GM12892 (cell line): ENCODE data around the gene UGT3A2.
"Not testable (repeated sequence)": the region's sequence is repeated elsewhere in the genome, so short reads cannot be mapped to it uniquely, and the experiment has no call there.

Source experiments
- DNase-seq: peaks from one replicate; pipeline ENCODE4 v3.0.0; 2011; ENCODE audit not compliant: insufficient read length
- FAIRE-seq: peaks from 2 replicates; lab custom pipeline; 2011; peaks lifted over from hg19 to GRCh38; lab: Jason Lieb, UNC
- POLR2A ChIP-seq: IDR thresholded peaks from 2 replicates; pipeline ENCODE4 v1.6.1; 2011; ENCODE audit warnings: low read depth, low read length, control low read depth
- POLR2AphosphoS5 ChIP-seq: IDR thresholded peaks from 2 replicates; pipeline ENCODE4 v1.6.1; 2011; ENCODE audit warnings: low read depth, low read length, control low read depth
- TAF1 ChIP-seq: IDR thresholded peaks from 2 replicates; pipeline ENCODE4 v1.6.1; 2011; ENCODE audit warnings: low read depth, mild to moderate bottlenecking, control low read depth, low read length, borderline replicate concordance

Gene UGT3A2

DNA sequence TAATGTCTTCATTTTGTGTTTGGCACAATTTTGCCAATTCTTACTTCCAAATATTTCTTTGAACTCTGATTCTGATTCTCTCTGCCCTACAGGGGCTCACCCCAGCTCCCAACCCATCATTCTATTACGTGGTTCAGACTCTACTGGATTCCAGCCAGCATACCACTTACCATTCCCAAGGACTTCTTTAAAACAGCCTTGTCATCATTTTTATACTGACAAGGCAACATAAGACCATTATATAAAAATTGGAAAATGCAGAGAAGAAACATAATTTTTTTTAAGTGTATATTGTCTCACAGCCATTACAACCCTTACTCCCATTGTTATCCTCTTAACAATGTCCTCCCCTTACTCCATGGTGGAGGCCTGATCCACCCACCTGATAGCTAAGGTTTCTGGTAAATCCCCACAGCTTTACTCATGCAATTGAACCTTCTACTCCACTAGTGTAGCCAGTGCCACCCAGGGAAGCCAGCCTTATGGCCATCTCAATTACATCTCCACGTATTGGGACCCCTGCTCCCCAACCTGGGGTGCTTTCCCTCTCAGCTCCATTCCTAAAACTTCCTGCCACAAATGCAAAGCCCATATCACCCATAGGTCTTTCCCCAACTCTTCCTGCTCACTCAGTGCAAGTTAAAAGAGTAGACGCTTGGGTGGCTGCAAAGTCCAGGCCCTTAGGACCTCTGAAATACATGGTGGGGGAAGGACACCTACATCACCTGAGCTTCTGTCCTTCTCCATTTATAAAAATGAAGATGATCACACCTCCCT lies 19.1 kb downstream of the UGT3A2 start:
- no peak for DNase-seq
- no peak for FAIRE-seq
- no peak for TF ChIP-seq TAF1
- no peak for TF ChIP-seq POLR2A
- no peak for TF ChIP-seq POLR2AphosphoS5

DNA sequence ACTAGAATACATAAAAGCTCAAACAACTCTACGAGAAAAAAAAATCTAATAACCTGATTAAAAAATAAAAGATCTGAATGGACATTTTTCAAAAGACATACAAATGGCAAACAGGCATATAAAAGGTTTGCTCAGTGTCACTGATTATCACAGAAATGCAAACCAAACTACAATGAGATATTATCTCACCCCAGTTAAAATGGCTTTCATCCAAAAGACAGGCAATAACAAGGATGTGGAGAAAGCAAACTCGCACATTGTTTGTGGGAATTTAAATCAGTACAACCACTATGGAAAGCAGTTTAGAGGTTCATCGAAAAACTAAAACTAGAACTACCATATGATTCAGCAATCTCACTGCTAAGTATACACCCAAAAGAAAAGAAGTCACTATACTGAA lies 20.8 kb downstream of the UGT3A2 start:
- no peak for DNase-seq
- no peak for FAIRE-seq
- TF ChIP-seq POLR2A = no peak
- no peak for TF ChIP-seq TAF1

DNA sequence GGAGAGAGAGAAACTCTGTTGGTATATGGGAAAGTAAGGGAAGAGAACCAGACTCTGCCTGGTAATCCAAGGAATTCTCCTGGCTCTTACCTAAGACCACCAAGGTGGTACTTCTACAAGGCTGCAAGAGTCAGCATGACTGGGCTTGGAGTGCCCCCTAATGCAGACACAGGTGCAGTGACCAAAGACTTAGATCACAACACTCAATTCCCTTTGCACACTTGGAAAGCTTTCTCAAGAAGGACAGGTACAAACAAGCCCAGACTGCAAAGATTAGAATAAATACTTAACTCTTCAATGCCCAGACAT lies 25.2 kb downstream of the UGT3A2 start:
- DNase-seq (no peak), FAIRE-seq (no peak)

DNA sequence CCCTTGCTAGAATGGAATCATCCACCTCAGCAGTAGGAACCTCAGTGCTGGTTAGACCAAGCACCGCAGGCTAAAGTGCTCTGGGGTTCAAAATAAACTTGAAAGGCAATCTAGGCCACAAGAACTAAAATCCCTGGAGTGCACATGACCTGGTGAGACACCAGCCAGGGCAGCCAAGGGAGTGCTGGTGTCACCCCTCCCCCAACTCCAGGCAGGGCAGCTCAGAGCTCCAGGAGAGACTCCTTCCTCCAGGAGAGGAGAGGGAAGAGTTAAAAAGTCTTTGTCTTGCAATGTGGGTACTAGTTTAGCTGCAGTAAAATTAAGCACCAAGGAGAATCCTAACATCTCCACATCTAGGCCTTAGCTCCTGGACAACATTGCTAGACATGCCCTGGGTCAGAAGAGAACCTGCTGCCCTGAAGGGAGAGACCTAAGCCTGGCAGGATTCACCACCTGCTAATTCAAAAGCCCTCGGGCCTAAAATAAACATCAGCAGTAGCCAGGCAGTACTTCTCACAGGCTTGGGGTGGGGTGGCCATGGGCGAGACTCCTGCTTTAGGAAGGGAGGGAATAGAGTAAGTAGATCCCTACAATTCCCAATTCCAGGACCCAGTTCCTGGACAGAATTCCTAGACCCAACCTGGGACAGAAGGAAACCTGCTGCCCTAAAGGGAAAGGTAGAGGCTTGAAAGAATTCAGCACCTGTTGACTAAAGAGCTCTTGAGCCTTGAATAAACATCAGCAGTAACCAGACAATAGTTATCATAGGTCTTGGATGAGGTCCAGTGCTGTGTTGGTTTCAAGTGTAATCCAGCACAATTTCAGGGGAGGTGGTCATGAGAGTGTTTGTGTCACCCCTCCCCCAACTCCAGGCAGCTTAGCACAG lies 25.8 kb downstream of the UGT3A2 start:
- FAIRE-seq = no peak
- no peak for TF ChIP-seq TAF1
- no peak for TF ChIP-seq POLR2A
- no peak for TF ChIP-seq POLR2AphosphoS5
- DNase-seq = no peak

More for the DNA sequence above, 25.2 kb downstream of the UGT3A2 start:
- no peak for TF ChIP-seq POLR2A
- no peak for TF ChIP-seq POLR2AphosphoS5
- no peak for TF ChIP-seq TAF1

DNA sequence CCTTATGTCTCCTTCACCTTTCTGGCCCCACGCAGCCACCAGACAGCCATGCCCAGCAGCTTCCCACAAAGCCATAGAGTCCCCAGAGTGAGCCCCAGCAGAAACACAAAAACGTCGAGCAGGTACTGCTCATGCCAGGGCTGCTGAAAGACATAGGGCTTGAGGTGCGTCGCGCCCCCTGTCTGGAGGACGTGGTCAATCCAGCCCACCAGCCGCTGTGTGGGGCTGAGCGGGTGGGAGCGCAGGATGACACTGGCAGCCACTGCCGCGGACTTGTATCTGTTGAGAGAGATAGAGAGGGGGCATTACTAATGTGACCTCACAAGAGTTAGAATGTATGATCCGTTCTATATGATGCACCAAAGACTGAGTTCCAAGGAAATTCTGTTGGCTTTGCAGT lies 31.0 kb downstream of the UGT3A2 start:
- no peak for FAIRE-seq
- TF ChIP-seq TAF1 = no peak
- no peak for TF ChIP-seq POLR2AphosphoS5
- no peak for TF ChIP-seq POLR2A

DNA sequence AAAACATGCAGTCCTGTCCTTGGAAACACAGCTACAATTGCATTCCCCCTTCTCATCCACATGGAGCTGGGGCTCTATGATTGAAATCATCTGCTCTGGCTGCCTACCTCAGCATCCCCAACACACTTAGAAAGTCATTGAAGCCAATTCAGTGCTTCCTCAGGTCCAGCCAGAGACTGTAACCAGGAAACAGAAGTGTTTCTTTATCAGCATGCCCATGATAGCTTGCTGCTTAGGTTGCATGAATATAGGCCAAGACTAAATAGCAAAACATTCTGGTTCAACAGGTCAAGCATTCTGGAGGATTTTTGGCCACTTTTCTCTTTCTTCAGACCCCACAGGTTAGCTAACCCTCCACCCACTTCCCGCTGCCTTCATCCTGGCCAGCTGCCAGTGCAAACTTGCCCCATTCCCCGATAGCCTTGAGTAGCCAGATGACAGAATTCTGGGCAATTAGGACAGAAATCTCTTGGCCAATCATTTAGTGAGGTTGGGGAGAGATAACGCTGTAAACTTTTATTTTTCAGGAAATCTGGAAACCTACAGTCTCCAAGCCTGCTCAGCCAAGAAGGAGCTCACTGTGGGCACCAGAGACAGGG lies 32.0 kb downstream of the UGT3A2 start:
- not testable (repeated sequence) for DNase-seq, FAIRE-seq

More for the DNA sequence above, 31.0 kb downstream of the UGT3A2 start:
- no peak for DNase-seq

DNA sequence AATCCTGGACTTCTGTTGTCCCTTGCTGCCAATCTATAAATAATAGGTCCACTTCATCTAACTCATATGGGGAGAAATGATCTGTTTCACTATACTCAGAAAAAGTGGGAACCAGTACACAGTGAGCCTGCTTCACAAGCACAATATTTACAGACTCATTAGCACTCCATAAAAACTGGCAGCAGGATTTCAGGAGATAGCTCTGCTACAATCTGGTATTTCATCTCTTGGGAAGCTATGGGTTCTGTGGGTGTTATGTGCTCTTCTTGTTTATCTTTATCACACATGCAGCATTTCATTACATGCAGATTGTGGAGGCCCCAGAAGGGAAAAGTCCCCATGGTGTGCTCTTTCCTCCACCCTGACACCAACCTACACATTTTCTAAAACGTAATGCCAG lies 33.2 kb downstream of the UGT3A2 start:
- no peak for DNase-seq
- FAIRE-seq = no peak
- TF ChIP-seq TAF1 = no peak
- no peak for TF ChIP-seq POLR2A
- no peak for TF ChIP-seq POLR2AphosphoS5

DNA sequence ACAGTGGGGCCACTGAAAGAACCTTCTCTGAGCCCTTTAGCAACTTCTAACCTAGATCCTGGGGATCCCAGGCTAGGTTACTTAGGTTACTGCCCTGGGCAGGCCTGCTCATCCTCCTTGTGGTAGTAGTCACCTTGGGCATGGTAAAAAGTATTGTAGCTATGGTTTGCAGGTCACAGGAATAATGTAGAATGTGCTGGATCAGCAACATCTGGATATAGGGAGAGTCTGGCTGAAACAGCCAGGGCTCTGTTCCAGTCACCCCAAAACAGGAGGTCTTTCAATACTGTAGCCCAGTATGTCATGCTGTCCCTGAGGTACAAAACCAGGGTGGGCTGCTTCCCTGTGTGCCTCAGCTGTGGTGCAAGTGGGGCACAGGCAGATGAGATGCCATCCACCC lies 33.6 kb downstream of the UGT3A2 start:
- FAIRE-seq (no peak), DNase-seq (no peak)
- TF ChIP-seq POLR2A (no peak), TAF1 (no peak), POLR2AphosphoS5 (no peak)

DNA sequence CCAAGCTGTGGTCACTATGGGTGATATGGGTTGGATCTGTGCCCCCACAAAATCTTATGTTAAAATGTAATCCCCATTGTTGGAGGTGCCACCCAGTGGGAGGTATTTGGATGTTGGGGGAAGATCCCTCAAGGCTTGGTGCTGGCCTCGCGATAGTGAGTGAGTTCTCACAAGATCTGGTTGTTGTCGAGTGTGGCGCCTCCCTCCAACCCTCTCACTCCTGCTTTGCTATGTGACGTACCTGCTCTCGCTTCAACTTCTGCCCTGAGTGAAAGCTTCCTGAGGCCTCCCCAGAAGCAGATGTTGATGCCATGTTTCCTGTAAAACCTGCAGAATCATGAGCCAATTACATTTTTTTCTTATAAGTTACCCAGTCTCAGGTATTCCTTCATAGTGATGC lies 35.5 kb downstream of the UGT3A2 start:
- no peak for FAIRE-seq
- TF ChIP-seq POLR2AphosphoS5 (no peak), TAF1 (no peak), POLR2A (no peak)
- DNase-seq = no peak

DNA sequence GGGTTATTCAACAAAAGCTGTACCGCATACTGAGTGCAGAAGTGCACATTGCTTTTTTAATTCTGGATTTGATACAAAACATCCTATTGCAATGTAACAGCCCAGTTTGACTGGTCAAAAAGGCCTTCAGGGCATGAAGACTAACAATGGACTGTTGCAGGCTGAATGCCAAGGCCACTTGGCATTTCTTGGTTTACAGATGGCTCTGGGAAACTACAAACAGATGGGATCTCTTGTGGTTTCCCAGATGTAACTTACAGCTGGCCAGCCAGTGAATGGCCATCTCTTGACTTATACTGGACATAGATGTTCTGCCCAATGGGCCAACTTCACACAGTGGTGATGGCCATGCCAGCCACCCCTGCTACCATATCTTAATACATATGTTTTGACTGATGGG lies 36.8 kb downstream of the UGT3A2 start:
- TF ChIP-seq POLR2A (no peak), TAF1 (no peak), POLR2AphosphoS5 (no peak)
- FAIRE-seq = no peak

DNA sequence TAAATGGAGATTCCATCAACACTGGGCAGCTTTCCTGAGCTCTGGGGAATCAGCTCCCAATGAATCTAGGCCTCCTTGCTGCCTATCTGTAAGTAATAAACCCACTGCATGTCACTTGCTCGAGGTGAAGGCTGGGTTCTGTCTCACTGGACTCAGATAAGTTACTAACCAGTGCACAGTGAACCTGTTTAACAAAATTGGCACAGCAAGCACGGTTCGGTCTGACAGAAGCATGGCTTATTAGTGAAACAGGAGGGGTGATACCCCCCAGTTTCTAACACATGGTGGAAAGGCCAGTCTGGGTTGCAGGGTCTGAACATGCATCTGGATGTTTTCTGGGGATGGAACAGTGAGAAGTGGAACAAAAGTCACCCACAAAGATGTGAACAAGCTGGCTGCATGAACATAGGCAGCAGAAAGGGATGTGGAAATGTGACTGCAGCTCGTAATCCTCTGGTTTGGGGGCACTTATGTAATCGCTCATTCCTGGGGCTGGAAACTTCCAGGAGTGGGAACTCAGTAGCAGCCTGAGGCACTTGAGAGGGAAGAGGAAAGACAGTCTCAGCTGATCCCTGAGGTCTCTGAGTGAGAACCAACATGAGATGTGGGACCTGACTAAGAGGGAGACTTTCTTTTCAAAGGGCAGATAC lies 37.7 kb downstream of the UGT3A2 start:
- TF ChIP-seq POLR2AphosphoS5 (no peak), POLR2A (no peak), TAF1 (no peak)
- FAIRE-seq (no peak), DNase-seq (no peak)

More for the DNA sequence above, 36.8 kb downstream of the UGT3A2 start:
- no peak for DNase-seq

DNA sequence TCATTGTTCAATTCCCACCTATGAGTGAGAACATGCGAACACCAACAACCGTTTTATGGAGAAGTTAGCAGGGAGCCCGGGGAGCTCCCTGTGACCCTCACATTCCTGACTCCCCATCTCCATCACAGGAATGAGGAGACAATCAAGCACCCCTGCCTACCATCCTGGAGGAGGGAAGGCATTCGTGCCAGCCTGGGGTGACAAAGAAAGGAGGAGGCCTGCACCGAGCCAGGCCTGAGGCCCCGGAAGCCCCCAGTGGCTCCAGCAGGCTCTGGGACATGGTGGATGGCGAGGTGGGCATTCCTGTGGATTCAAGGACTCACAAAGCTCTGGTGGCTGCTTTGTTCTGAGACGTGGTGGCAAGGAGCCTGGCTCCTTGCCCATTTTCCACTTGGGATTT lies 39.0 kb downstream of the UGT3A2 start:
- TF ChIP-seq TAF1 (no peak), POLR2AphosphoS5 (no peak), POLR2A (no peak)
- FAIRE-seq (no peak), DNase-seq (no peak)
